PC-9 (cell line): ENCODE results near the gene DAPK1.

Experiments
- EZH2 ChIP-seq: fragments of 200-600 bp; sonication (generic); IDR thresholded peaks from 2 replicates; pipeline ENCODE4 v1.8.0; 2017; ENCODE audit warnings: antibody characterized with exemption, low read depth
- TF ChIP-seq, protein P1 (sequence below): fragments of 200-600 bp; sonication (generic); conservative IDR thresholded peaks from 2 replicates; pipeline ENCODE4 v1.6.1; 2017; ENCODE audit warnings: mixed run types, antibody characterized with exemption, mild to moderate bottlenecking, moderate library complexity

DNA sequence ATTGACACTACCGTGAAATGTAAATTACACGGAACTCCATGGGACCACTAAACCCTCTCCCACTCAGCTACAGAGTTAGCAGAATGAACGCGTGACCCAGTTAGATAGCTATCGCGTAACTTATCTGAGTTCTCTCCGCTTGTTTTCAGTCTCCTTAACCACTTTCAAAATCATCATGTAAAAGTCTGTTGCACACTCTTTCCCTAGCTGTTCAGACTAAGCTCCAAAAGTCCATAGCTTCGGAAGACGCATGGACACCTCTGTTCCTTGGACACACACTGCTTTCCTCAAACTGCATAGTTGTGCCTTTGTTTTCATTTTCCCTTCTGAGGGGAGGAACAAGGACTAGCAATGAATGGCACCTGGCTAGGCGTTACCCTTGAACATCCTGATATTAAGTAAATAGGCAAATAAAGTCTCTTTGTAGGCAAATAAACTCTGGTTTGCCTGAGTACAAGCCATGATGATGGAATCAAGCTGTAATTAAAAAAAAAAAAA, 83.3 kb downstream of the DAPK1 start:
- no peak for TF ChIP-seq EZH2
- TF ChIP-seq, protein P1, sequence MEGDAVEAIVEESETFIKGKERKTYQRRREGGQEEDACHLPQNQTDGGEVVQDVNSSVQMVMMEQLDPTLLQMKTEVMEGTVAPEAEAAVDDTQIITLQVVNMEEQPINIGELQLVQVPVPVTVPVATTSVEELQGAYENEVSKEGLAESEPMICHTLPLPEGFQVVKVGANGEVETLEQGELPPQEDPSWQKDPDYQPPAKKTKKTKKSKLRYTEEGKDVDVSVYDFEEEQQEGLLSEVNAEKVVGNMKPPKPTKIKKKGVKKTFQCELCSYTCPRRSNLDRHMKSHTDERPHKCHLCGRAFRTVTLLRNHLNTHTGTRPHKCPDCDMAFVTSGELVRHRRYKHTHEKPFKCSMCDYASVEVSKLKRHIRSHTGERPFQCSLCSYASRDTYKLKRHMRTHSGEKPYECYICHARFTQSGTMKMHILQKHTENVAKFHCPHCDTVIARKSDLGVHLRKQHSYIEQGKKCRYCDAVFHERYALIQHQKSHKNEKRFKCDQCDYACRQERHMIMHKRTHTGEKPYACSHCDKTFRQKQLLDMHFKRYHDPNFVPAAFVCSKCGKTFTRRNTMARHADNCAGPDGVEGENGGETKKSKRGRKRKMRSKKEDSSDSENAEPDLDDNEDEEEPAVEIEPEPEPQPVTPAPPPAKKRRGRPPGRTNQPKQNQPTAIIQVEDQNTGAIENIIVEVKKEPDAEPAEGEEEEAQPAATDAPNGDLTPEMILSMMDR, result no peak
